HG03571 (cell line): ENCODE measurements around the gene INSYN2B.
"Not testable (repeated sequence)": the region's sequence is repeated elsewhere in the genome, so short reads cannot be mapped to it uniquely, and the experiment has no call there.

Experiments
- ATAC-seq: cut with Tn5 transposase; IDR thresholded peaks from one replicate; pipeline ENCODE4 v1.9.1; 2021; ENCODE audit not compliant: unreplicated experiment

INSYN2B gene

GRCh38 chr5:169973056-169973455 is 7.2 kb downstream of the INSYN2B start:
- ATAC-seq, result no peak

DNA sequence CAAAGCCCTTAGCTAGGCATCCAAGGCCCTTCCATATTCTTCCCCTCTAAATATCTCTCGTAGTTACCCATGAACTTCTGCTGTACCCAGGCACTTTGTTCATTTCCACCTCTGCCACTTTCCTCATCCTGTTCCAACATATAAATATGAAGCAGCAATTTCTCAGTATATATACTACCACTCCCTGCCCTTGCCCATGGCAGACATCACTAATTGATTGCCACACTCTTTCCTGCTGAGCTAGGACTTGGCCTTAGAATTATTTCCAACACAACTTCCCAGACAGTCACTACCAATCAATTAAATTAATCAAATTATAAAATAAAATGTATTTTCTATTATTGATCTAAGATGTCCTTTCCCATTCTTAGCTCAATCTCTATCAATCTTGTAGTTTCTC is 8.5 kb downstream of the INSYN2B start:
- no peak for ATAC-seq

GRCh38 chr5:169970911-169971765 is 9.2 kb downstream of the INSYN2B start:
- no peak for ATAC-seq

- no peak for ATAC-seq
Observed at GRCh38 chr5:169970339-169970738, 10.0 kb downstream of the INSYN2B start.

DNA sequence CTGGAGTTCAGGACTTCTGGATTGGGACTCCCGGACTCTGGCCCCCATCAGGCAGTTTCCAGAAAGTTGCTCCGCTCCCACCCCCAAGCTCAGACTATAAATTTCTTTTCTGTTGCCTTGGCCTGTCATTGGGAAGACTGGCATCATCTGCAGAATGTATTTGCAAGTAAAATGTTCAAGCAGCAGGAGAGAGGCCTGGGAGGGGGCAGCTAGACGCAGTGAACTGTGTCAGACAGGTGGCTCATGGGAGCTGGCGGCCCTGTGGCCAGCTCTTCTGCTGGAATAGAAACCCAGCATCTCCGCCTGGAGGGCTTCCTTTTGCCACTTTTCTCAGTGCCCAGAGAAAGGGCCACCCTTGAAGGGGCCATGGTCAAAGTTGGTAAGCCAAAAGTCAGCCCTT is 16.0 kb downstream of the INSYN2B start:
- ATAC-seq, result no peak

DNA sequence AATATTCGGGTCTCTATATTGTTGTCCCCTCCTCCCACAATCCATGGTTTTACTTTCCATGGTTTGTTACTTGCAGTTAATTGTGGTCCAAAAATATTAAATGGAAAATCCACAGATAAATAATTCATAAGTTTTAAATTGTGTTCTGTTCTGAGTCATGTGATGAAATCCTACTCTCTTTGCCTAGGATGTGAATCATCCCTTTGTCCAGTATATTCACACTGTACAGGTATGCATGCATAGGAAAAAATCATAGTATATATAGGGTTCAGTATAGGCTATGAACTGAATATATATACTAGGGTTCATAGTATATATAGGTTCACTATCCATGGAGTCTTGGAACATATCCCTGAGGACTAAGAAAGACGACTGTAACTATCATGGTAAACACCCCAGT is 19.6 kb downstream of the INSYN2B start:
- no peak for ATAC-seq

DNA sequence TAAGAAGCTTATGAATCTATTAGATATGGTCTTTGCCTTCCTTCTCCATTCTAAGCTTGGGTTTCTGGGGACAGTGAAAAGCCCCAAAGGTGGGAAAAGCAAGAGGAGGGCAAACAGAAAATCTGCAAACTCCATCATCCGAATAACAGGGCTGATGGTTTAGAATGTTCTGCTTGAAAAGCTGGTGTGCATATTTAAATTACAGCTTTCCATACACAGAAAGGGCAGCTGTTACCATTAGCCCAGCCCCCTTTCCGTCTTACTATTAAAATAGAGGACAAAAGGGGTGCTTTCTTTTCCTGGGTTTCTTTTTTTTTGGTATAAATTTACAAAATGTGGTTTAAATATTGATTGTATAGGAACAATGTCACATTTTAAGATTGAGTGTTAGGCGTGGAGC is 22.0 kb downstream of the INSYN2B start:
- ATAC-seq, result no peak

- ATAC-seq, result no peak
Observed at GRCh38 chr5:169956756-169957155, 23.5 kb downstream of the INSYN2B start.

DNA sequence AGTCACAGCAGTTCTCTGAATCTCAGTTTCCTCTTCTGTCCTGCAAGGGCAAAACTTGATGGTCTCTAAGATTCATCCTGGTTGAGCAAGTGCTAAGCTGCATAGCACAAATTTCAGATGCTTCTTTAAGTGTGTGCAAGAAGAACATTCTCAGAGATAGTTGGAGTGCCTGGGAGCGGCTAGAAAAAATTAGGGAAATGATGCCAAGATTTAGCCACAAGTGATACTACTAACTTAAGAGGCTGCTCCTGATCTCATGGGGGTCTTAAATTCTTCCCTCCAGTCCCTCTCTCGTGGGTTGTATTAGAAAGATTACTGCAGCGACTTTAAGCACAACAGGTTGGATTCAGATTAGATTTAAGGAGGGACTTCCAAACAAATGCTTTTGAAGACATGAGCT is 24.2 kb downstream of the INSYN2B start:
- ATAC-seq, result no peak

DNA sequence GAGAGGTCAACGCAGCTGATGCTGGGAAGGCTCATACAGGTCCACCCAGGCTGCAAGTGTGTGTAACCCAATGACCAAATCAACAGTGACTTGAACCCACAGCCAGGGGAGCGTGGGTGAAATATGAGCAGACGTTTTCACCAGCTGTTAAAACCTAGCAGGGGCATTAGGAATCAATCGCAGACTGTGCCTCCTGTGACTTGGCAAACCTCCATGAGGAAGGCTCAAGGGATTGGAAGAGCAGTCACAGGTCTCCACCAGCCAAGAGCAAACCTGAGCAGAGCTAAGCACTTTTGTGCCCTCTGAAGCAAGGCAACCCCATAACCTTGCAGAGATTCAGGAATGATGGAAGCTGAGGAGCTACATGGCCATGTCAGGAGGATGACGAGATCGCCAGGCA is 25.5 kb downstream of the INSYN2B start:
- ATAC-seq, result no peak

- ATAC-seq, result not testable (repeated sequence)
Observed at GRCh38 chr5:169953196-169953595, 27.1 kb downstream of the INSYN2B start.

- no peak for ATAC-seq
Observed at GRCh38 chr5:169950333-169950732, 30.0 kb downstream of the INSYN2B start.

DNA sequence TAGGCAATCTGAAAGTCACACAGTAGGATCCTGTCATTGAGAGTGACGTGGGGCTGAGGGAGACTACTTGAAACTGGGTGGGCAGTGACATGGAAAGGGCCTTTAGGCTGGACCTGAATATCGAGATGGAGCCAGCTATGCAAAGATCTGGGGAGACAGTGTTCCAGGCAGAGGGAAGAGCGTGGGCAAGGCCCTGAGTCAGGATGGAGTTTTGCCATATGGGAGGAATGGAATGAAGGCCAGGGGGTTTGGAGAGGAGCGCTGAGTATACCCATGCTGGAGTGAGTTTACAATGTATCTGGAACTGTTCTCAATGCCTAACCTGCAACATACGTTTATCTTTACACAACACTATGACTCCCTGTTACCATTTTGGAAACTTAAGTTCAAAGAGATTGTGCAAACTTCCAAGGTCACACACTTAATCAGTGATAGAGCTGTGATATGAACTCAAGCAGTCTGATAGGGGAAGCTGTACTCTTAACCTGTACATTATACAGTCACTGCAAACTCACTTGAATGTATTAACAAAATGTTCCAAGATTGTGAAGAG is 33.5 kb downstream of the INSYN2B start:
- ATAC-seq, result no peak

GRCh38 chr5:169945831-169946261 is 34.4 kb downstream of the INSYN2B start:
- ATAC-seq, result no peak

DNA sequence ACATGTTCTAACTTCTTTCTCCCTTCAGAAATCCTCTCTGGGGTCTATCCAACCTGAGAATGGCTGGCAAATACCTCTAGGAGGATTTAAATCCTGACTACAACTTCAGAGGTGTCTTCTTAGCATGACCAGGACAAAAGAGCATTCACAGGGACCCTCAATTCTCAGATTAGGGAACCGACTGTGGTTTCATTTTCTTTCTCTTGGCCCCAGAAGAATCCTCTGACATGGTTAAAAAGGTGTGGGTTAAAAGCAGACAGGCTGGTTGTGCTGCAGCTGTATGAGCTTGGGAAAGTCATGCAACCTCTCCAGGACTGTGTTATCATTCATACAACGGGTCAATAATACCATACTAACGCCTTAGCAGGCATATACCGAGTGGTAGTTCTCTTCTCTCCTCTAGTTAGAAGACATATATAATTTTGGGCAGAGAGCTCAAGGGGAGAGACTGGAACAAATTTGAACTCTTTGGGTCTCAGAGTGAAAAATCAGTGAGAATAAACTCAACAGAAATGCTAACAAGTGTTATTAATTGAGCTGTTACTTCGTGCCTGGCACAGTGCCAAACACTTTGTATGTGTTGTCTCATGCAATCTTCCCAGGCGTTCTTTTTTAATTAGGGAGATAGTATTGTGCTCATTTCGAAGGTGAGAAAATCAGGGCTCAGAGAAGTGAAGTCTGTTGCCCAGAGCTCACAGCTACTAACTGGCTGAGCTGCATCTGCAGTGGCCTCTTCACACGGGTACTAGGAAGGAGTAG is 35.2 kb downstream of the INSYN2B start:
- no peak for ATAC-seq

DNA sequence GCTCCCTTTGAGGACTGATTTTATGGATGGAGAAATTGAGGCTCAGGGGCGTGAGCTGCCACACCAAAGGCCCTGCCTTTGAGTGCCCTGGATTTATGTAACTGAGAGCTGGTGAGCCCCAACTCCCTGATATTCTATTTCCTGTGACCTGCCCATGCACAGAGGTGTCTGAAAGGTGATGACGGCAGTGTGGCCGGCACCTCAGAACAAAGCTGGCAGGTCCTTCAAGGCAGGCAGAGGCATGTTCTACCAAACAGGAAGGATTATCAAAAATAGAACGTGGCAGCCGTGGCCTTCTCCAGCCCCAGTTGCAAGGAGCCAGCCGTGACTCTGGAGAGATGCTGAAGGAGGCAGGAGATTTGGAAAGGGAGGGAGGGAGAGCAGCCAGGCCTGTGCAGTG is 36.2 kb downstream of the INSYN2B start:
- no peak for ATAC-seq

GRCh38 chr5:169943026-169943425 is 37.3 kb downstream of the INSYN2B start:
- ATAC-seq, result no peak

- ATAC-seq, result no peak
Observed at GRCh38 chr5:169942181-169942580, 38.1 kb downstream of the INSYN2B start.

GRCh38 chr5:169941542-169941941 is 38.8 kb downstream of the INSYN2B start:
- no peak for ATAC-seq

DNA sequence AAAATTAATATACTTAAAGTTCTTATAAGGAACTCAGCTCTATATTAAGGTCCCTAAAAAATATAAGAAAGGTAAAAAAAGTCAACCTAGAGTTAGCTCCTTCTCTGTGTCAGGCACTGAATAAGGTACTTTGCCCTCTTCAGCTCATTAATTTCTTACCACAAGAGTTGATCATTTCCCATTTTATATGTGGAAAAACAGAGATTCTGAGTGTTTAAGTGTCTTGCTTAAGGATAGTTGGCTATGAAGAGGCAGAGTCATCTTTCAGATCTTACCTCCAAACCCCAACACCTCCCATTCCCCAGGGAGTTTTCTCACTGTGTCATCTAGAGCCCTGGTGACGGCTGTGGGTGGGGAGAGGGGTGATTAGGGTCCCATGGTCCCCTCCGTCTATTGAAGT is 40.6 kb downstream of the INSYN2B start:
- no peak for ATAC-seq

DNA sequence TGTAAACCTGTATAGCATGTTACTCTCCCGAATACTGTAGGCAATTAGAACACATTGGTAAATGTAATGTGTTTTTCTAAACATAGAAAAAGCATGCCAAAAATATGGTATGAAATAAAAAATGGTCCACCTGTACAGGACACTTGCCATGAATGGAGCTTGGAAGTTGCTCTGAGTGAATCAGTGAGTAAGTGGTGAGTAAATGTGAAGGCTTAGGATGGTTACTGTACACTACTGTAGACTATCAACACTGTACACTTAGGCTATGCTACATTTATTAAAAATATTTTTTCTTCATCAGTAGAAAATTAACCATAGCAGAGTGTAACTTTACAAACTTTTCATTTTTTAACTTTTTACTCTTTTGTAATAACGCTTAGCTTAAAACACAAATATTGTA is 41.9 kb downstream of the INSYN2B start:
- ATAC-seq, result no peak

DNA sequence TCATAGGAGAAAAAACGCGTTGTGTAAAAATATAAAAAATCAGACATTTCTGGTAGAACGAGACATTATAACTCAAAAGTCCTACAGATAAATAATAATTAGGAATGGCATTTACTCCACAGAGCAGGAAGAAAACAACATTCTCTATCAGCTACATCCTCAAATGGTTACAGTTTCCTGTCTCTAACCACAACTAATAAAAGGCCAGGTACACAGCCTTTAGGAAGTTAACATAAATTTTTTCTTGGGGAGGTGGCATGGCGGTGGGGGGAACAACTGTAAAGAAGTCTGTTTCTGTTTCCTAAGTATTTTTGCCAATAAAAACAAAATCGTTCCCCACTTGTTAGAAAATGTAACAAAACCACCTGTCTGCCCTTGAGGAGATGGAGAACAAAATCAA is 44.5 kb downstream of the INSYN2B start:
- ATAC-seq, result no peak
